GM21367 (cell line): ENCODE results near the gene VSIR.
A peak's percentile ranks its signal among the peaks of the same experiment; 100 is the strongest.

ENCODE experiments used
- ATAC-seq: cut with Tn5 transposase; IDR thresholded peaks from one replicate; pipeline ENCODE4 v1.9.1; 2021; ENCODE audit not compliant: unreplicated experiment

Gene VSIR

DNA sequence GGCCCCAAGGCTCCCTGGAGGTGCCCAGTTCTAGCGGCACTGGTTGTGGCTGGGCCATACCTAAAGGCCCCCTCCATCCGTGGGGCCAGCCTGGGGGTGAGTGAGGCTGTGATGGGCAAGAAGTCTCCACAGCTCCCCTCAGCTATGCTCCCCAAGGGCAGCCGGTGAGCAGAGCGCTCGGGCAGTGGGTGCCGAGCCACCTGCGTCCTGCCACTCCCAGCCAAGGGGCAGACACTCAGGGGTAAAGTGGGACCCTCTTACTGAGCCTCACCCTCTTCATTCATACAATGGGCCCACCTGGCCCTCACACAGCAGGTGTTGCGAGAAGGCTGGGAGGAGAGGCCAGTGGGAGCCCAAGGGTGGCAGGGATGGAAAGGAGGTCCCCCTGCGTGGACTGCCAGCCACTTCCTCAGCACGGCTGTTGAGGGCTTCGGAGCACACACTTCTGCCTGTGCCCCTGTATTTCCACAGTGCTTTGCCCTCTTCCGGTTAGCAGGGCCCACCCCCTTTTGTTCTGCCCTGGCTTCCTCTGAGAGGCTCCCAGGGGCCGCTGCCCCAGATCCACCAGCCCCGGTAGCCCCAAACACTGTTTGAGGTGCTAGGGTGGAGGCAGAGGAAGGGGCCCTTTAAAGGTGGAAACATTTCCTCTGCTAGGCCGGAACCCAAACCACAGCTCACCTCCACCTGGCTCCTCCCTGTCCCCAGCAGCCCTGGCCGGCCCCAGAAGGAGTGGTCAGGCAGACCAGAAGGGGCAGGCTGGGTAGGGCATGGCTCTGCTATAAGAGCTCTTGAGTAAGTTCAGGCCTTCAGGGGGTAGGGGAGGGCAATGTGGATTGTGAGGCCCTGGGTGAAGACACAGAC, 37.4 kb downstream of the VSIR start:
- no peak for ATAC-seq

DNA sequence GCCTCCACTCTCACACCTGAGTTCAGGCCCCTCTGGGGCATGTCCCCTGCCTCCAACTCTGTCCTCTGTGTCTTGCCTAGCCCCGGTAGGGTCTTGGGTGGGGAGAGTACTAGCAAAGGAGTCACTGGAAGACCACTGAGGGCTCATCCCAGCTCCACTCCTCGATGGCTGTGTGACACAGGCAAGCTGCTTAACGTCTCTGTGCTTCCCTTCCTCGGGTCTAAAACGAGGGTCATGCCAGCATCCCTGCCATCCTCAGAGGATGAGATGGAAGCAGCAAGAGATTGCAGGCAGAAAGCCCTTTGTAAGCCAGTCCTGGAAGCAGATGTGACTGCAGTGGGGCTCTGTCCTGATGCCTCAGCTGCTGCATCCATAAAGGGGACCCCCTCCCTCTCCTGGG, 38.5 kb downstream of the VSIR start:
- ATAC-seq, result no peak

DNA sequence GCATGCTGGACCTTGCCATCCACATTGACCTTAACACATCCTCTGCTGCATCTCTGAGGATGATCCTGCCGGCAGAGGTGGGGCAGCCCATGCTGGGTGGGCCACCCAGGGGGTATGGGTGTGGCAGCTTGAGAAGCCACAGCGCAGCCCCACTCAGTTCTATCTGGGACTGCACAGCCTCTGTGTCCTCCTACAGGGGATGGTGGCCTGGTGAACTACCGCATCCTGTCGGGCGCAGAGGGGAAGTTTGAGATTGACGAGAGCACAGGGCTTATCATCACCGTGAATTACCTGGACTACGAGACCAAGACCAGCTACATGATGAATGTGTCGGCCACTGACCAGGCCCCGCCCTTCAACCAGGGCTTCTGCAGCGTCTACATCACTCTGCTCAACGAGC, 41.5 kb downstream of the VSIR start:
- ATAC-seq, result no peak

DNA sequence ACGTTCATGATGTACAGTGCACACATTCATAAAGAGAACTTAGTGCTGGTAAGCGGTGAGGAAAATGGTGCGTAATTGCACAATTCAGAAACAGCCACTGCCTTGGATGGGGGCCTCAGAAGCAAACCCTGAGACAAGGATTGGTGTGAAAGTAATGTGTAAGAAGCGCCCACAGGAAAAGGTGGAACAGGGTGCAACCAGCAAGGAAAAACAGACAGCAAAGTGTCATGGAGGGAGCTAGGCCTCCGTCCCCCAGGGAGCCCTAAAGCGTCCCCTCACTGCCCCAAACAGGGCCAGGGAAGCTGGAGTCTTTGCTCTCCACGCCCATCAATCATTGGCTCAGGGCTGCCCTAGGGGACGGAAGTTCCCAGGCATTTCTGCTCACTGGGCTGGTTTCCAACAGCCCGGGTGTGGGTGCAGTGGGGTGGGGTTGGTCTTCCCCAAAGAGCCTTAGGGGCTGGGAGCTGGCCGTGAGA, 44.1 kb downstream of the VSIR start:
- ATAC-seq, result no peak

DNA sequence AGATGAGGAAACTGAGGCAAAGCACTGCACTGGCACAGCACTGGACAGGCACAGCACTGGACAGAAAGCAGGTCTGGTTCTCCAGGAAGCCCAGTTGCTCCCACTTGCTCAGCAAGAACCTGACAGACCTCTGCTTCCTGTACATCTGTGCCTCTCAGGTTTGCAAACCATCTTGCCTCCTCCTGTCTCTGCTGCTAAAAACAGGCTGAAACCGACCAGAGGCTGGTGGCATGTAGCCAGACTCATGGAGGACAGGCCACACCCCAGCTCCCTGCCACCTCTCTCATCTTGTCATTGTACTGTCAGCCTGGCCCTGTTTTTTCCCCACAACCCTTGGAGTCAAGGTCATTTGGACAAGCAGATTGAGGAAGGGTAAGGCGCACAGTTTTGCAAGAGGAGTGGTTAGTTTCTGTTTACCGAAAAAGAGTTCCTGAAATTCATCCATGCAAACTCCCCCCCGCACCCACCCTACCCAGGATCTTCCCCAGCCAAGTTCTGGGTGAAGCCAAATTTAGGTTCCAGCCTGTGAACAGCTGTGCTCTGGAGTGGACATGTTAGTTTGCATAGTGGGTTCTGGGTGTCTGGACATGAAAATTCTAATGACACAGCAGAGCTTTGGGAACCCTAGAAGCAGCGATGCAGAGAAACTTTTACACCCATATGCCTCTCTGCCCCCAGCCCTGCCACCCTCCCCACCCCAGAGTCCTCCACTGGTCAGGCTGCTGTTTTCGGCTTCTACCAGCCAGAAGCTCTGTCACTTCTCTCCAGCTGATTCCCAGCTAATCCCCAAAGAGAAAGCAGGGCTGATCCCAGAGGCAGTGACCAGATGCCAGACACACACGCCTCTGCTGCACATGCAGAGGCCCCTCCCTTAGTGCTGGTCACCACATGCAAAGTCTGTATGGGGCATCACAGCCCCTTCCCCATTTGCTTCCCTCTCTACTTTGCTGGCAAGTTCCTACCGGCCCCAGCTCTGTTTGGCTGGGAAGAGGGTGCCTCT, 45.3 kb downstream of the VSIR start:
- ATAC-seq, result peak; percentile 51

DNA sequence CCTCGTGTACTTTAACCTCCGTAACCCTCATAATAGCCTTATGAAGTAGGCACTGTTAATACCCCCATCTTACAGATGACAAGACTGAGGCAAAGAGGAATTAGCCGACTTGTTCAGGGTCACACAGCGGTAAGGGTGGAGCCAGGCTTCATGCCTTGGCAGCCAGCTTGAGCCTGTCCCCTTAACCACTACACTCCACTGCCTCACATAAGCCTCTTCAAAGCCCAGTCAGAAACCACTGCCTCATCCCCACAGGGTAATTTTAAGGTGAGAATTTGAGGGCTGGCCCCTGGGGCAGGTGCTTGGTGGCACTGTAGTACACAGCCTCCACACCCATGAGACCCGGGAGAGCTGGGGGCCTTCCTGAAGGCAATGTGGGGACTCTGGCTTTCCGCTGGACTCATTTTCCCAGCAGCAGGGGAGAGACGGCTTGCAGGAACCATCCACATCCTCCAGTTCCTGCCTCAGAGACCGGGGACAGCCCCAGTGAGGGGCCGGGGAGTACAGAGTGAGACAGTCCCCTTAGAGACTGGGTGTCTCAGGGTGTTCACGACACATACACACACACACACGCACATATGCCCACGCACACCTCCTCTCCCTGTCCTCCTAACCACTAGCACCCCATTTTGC, 46.1 kb downstream of the VSIR start:
- ATAC-seq, result peak; percentile 28

DNA sequence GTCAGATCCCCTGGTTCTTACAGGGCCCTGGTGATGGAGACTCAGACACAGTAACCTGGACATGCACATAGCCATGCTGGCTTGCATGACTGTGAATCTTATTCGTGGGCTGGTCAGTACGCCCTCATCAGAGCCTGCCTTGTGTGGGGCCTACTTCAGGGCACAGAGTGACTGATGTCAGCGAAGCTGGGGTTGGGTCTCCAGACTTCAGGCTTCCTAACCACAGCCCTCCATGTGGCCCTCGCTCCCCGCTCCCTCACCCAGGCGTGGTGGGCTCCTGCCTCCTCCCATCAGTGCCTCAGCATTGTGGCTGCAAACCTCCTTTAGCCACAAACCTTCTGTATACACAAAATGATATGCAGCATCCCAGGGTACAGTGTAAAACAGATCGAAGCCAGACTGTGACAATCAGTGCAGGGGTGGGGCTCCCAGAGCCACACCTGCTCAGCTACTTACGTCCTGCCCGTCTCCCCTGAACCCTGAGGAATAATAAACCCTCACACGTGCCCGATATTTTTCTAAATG, 46.7 kb downstream of the VSIR start:
- no peak for ATAC-seq

DNA sequence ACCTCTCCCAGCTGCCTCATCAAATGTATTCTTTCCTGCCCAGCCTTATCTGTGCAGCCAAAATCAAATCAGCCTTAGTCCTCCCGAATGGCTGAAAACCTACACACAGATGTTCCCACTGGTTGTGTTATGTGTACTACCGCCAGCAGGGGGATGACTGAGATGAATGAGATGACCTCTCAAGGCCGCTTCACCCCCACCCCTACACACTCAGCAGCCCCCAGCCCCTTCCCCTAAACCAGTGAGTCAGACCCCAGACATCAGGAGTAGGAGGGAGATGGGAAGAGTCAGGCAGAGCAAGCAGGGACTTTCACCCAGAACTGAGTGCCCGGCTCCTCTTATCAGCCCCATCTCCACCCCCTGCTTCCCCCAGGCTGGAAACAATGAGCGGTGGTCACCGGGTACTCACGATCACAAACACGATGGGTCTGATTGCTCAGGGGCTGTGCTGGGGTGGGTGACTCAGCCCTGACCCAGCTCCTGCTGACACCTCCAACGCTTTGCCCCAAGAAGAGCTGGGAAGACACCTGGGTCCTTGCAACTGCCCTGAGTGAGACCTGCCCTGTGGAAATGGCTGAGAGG, 47.2 kb downstream of the VSIR start:
- no peak for ATAC-seq

DNA sequence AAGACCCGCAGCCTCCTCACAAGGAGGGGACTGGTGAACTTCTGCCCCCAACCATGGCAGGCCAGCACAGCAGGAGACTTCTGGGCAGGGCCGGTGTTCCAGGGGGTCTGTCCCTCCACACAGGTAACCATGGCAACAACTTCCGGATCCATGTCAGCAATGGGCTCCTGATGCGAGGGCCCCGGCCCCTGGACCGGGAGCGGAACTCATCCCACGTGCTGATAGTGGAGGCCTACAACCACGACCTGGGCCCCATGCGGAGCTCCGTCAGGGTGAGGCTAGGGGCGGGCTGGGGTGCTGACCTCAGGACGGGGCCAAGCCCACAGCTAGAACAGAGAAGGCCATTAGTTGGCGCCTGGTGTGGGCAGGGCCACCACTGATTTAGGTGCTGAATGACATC, 48.1 kb downstream of the VSIR start:
- ATAC-seq, result no peak

DNA sequence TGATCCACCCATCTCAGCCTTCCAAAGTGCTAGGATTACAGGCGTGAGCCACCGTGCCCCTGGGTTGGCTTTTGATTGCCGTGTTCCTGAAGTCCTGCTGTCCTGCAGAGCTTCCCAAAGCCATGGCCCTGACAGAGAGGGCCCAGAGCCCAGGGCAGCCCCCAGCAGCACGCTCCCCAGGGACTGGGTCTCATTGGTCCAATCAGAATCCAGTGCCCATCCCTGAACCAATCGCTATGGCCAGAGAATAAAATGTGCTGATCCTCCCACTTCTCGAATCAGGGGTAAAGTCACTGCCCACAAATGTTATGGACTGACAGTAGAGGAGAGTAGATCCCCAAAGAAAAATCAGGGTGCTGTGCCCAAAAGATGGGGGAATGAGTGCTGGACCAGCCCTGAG, 48.8 kb downstream of the VSIR start:
- no peak for ATAC-seq

DNA sequence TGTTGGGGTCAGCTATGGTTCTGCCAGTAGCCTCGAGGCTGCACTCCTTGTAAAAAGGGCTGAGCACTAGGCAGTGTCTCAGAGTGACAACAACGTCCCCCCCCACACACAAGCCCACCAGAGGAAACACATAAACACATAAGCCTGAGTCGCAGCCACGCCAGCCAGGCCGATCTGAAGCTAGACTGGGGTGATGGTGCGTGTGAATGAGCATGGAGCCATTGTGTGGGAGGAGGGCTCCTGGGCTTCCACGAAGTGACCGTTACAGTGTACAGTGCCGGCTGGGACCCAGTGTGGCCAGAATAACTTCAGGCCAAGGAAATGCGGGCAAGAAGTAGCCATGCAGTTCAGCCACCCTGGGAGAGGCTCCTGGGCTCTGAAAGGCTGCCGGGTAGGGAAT, 50.0 kb downstream of the VSIR start:
- no peak for ATAC-seq

DNA sequence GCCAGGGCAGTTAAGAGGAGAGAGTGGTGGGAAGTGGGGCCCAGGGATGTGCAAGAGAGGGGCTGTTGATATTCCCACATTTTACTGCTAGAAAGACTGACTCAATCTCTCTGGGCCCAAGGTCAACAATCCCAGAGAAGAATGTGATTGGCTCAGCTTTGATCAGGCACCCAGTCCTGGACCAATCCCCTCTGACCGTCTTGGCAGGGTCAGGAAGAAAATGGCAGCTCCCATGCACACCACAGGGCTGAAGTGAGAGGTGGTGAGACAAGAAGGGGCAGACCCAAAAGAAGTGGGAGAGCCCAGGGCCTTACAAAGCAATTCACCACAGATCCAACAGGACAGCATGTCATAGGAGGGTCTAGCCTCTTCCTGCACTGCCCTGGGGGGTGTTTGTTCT, 50.5 kb downstream of the VSIR start:
- ATAC-seq, result no peak

DNA sequence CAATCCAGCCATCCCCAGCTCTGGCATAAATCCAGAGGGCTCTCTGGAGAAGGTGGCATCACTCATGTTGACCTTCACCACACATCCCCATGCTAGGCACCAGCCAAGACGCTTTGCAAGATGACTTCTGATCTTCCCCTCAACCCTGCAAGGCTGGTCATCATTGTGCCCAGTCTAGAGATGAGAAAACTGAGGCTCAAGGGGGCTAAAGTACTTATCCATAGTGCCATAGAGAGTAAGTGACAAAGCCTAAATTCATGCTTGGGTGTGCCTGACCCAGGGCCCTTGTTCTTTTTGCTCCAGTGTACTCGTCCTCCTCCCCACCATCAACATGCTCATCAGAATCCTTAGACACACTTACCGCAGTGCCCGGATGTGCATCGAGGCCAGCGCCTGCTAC, 52.0 kb downstream of the VSIR start:
- no peak for ATAC-seq

DNA sequence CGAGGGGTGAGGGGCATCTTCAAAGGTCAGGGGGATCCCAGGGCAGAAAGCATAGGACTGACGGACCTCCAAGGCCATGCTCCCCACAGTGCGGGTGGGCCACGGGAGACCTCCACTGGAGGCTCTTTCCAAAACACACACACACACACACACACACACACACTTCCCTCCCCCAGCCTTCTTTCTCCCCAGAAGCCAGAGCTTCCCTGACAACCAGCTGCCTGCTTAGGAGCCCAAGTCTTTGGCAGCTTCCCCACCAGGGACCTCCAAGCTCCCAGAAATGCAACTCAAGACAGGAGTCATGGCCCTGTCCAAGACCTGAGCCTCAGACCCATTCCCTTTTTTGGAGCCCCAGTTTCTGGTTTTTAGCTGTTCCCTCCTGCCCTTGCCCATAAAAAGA, 53.0 kb downstream of the VSIR start:
- ATAC-seq, result no peak

DNA sequence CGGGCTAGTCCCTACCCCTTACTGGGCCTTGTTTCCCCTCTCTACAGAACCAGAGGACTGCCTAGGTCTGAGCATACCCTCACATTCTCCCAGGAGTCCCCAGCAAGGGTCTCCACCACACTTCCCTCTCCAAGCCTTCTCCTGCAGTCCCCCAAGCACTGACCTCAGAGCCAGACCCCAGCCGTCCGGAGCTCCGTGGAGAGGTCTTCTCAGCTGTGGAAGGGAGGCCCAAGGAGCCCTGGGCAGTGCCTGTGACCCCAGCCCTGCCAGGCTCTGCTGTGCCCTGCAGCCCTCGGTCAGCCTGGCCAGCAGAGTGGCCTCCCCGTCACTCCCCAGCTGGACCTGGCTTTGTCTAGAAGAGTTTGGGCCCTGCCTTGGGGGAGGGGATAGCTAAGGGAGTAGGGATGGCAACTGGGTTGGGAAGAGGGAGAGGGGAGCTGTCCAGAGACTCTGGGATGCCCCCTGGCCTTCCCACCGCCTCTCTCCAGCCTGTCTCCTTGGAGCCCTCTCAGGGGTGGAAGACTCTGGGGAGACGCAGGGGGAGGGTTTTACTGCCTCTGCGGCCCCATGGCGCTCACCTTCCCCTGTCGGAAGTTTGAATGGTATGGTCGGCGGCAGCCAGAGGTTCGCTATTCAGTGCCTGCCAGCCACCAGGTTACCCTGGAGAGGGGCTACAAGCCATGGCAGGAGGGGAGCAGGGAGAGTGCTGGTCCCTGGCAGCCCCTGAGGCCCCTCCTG, 53.7 kb downstream of the VSIR start, which contains the start of gene C10orf105:
Gene C10orf105, minus strand, starts transcription at position 315 of the 738 bp plus-strand sequence. CDS start 3,441 bp downstream, outside the sequence.
- no peak for ATAC-seq

DNA sequence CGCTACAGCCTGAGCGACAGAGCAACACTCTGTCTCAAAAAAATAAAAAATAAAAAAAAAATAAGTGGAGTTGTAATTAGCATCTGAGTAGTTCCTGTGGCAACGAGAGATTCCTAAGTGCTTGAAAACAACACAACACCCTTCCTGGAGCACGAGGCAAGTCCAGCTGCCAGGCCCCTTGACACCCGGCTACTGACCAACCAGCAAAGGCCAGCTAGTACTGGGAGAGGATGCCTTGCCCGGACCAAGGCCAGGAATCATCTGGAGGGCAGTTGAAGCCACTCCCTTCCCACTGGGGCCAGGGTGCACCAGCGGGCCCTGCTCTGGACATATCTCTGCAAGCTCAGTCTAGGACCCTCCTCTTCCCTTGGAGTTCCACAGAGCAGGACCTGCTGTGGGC, 54.3 kb downstream of the VSIR start:
- ATAC-seq, result no peak

DNA sequence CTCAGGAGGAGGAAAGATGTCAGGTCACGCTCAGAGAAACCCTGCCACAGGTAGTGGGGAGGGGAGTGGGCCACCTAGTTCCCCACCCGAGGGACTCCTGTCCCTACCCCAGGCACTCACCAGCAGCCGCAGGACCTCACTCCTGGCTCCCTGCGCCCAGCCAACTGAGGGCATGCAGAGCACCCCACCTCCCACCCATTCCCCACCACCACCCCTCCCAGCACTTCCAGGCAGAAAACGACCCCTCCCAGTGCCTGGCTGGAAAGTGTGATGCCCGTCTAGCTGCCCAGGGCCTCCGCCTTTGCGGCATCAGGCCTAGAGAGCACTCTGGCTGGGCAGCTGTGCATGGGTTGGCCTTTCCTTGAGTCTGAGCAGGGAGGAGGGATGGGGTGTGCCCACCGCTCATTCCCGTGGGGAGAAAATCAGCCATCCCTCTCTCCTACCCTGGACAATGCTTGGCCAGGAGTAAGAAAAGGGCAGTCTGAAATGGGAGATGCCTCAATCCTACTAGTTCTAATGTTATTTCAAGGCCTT, 55.1 kb downstream of the VSIR start:
- ATAC-seq, result no peak

DNA sequence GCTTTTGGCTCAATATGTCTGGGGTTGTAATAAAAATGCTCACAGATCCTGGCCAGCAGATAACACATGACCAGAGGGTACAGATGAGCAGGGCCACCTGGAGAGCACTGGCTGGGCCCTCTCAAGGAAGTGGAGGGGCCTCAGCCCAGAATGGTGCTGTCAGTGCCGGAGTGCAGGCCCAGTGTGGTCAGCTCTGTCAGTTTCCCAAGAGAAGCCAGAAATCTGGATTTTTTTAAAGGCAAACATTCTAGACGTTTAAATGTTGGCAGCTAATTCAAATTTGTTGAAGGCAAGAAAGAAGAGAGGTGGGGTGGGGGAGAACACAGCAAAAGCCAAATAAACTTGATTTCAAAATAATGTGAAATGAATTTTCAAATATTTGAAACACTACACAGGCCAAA, 55.8 kb downstream of the VSIR start:
- no peak for ATAC-seq

DNA sequence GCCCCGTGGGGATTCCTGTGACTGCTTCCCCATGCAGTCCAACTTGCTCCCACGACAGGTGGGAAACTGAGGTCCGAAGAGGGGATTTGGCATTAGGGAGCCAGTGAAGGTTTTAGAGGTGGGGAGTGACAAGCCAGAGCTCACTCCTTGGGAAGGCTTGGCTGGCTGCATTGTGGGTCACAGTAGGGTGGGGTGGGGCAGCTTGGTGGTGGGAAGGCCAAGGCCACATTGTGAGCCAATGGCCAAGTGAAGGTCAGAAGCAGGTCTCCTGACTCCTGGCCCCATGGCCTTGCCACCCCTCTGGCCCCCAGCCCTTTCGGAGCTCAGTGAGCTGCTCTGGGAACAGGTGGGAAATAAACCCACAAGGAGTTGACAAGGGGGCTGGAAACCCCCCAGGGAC, 56.3 kb downstream of the VSIR start:
- no peak for ATAC-seq

DNA sequence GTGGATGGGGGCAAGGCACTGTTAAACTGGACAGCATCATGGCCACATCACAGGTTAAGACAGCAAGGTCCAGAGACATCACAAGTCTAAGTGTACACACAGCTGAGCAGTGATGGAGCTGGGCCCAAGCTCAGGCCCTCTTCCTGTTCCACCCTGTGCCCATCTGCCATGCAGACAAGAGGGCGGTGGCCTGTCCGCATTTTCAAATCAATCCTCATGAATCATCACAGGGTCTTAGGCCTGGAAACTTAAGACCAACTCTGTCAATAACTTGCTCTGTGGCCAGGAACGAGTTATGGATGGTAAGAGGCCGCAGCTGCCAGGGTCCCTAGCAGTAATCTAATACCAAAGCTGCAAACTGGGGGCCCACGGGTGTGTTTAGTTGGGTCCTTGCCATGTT, 56.9 kb downstream of the VSIR start:
- no peak for ATAC-seq
